Fibroblast of the aortic adventitia (primary cell): ENCODE data around the gene TMCO2. TPM values are rescaled to one million over a fixed set of nuclear protein-coding genes. Genes with fewer than 3 reads are reported as not detected.
"Not testable (repeated sequence)": the region's sequence is repeated elsewhere in the genome, so short reads cannot be mapped to it uniquely, and the experiment has no call there.

ENCODE experiments used
- DNase-seq: peaks from one replicate; pipeline ENCODE4 v3.0.0-alpha.2; 2010; ENCODE audit warnings: low read depth
- H3K4me3 ChIP-seq: 2 replicates; pipeline ENCODE4 v1.5.1; 2011; ENCODE audit warnings: low read depth, mild to moderate bottlenecking, control low read depth, low read length, moderate library complexity
- CTCF ChIP-seq: IDR thresholded peaks from 2 replicates; pipeline ENCODE4 v1.5.1; 2011; ENCODE audit warnings: mild to moderate bottlenecking, low read length, control low read depth, inconsistent platforms; ENCODE audit not compliant: insufficient read depth
- total RNA-seq: library from RNA; depleted of rRNA; stranded (reverse); fragments of >200 nt; gene quantifications from 2 replicates; pipeline ENCODE4 v1.2.3, GENCODE V29; 2012; ENCODE audit warnings: low replicate concordance

Gene TMCO2
- total RNA-seq, result not detected in 2 replicates

- no peak for TF ChIP-seq CTCF
- no peak within 1 kb of the TSS for H3K4me3 ChIP-seq
- no peak for DNase-seq
Measured at GRCh38 chr1:40247655-40248054, at the start of gene TMCO2. TSS of gene TMCO2 (plus strand) at chr1:40247937. CDS start at chr1:40247994, 57 bp downstream.

GRCh38 chr1:40199126-40199525, 48.6 kb upstream of the TMCO2 start:
- no peak overlapping the region for H3K4me3 ChIP-seq
- no peak for DNase-seq
- TF ChIP-seq CTCF, result no peak

- TF ChIP-seq CTCF, result no peak
- DNase-seq, result no peak
Measured at GRCh38 chr1:40204856-40205255, 42.9 kb upstream of the TMCO2 start.

GRCh38 chr1:40210511-40211204, 37.1 kb upstream of the TMCO2 start:
- no peak for TF ChIP-seq CTCF
- DNase-seq, result no peak
- H3K4me3 ChIP-seq, result no peak overlapping the region

More at GRCh38 chr1:40204856-40205255, 42.9 kb upstream of the TMCO2 start:
- H3K4me3 ChIP-seq, result no peak overlapping the region

GRCh38 chr1:40218333-40218732, 29.4 kb upstream of the TMCO2 start:
- DNase-seq, result no peak
- no peak for TF ChIP-seq CTCF

GRCh38 chr1:40221471-40221905, 26.2 kb upstream of the TMCO2 start:
- not testable (repeated sequence) for DNase-seq, H3K4me3 ChIP-seq

More at GRCh38 chr1:40218333-40218732, 29.4 kb upstream of the TMCO2 start:
- H3K4me3 ChIP-seq, result no peak overlapping the region

- DNase-seq, result no peak
- TF ChIP-seq CTCF, result no peak
- H3K4me3 ChIP-seq, result no peak overlapping the region
Measured at GRCh38 chr1:40221977-40222772, 25.6 kb upstream of the TMCO2 start.
